PC-9 (cell line): ENCODE data around the gene SMC2.

Experiments used
- EZH2 ChIP-seq: fragments of 200-600 bp; sonication (generic); IDR thresholded peaks from 2 replicates; pipeline ENCODE4 v1.8.0; 2017; ENCODE audit warnings: antibody characterized with exemption, low read depth
- TF ChIP-seq, protein P1 (sequence below): fragments of 200-600 bp; sonication (generic); conservative IDR thresholded peaks from 2 replicates; pipeline ENCODE4 v1.6.1; 2017; ENCODE audit warnings: mixed run types, antibody characterized with exemption, mild to moderate bottlenecking, moderate library complexity

GRCh38 chr9:104074876-104075275 lies 19.2 kb upstream of the SMC2 start:
- TF ChIP-seq, protein P1, sequence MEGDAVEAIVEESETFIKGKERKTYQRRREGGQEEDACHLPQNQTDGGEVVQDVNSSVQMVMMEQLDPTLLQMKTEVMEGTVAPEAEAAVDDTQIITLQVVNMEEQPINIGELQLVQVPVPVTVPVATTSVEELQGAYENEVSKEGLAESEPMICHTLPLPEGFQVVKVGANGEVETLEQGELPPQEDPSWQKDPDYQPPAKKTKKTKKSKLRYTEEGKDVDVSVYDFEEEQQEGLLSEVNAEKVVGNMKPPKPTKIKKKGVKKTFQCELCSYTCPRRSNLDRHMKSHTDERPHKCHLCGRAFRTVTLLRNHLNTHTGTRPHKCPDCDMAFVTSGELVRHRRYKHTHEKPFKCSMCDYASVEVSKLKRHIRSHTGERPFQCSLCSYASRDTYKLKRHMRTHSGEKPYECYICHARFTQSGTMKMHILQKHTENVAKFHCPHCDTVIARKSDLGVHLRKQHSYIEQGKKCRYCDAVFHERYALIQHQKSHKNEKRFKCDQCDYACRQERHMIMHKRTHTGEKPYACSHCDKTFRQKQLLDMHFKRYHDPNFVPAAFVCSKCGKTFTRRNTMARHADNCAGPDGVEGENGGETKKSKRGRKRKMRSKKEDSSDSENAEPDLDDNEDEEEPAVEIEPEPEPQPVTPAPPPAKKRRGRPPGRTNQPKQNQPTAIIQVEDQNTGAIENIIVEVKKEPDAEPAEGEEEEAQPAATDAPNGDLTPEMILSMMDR: no peak
- TF ChIP-seq EZH2: no peak
